IPS-18a (cell line): ENCODE results near the gene CDK14.
"Not testable (repeated sequence)": the region's sequence is repeated elsewhere in the genome, so short reads cannot be mapped to it uniquely, and the experiment has no call there.

Experiments used
- H3K27ac ChIP-seq: one replicate; pipeline ENCODE4 v1.5.1; 2013; ENCODE audit warnings: low read length
- H3K27me3 ChIP-seq: one replicate; pipeline ENCODE4 v1.6.1; 2013; ENCODE audit warnings: mild to moderate bottlenecking, low read length; ENCODE audit not compliant: control insufficient read depth, insufficient read depth
- H3K36me3 ChIP-seq: one replicate; pipeline ENCODE4 v1.6.1; 2013; ENCODE audit warnings: low read depth, low read length; ENCODE audit not compliant: control insufficient read depth
- H3K4me1 ChIP-seq: one replicate; pipeline ENCODE4 v1.6.1; 2013; ENCODE audit warnings: low read depth, low read length; ENCODE audit not compliant: control insufficient read depth
- H3K4me3 ChIP-seq: one replicate; pipeline ENCODE4 v1.5.1; 2013; ENCODE audit warnings: low read length
- H3K9ac ChIP-seq: one replicate; pipeline ENCODE4 v1.6.1; 2013; ENCODE audit warnings: mild to moderate bottlenecking, low read length, moderate library complexity
- H3K9me3 ChIP-seq: one replicate; pipeline ENCODE4 v1.6.1; 2013; ENCODE audit warnings: low read depth, low read length; ENCODE audit not compliant: control insufficient read depth

The CDK14 gene

DNA sequence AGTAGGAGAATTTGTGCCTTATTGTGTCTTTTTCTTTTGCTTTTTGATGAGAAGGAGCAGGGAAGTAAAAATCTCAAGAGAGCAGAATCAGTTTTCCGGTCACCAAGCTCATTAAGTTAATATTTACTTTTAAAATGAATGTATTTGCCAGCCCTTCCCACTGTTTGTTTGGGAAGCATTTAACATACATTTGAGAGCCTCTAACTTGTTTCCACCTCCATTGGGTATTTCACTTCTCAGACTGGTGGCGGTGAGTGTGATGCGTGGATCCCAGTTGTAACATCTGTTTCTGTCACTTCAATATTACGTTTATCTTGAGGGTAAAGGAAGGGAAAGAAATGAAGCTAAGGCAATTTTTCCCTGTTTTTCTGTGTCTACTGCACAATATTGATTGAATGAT is 22.8 kb downstream of the CDK14 start:
- no peaks in the 10 kb centered on the region for H3K9me3 ChIP-seq
- H3K4me3 ChIP-seq: no peak overlapping the region
- H3K27me3 ChIP-seq: peaks cover 9% of the 10 kb centered on the region
- peaks cover 32% of the 10 kb centered on the region for H3K4me1 ChIP-seq
- H3K36me3 ChIP-seq: no peaks in the 10 kb centered on the region
- no peak overlapping the region for H3K9ac ChIP-seq
- no peak overlapping the region for H3K27ac ChIP-seq

DNA sequence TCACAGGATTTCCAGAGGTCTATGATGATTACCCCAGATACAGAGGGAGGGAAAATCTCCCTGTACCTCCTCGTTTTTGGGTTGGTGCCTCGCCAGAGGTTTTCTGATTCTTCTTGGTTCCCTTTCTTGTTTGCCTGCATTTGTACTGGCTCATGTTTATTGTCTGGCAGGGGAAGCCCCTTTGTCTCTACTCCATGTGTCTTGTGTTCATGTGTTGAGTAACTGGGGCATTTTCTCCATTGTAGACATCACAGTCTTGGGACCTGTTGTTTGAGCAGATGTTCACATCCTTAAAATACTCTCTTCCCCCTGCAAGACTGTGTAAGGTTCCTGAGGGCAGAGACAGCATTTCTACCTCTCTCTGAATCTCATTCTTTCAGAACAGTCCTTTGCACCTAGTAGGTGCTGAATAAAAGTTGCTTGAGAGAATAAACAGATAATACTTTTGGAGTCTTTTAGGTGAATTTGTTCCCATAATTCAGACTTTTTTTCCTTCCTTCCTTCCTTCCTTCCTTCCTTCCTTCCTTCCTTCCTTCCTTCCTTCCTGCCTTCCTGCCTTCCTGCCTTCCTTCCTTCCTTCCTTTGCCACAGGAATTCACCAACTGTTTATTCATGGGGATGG is 25.1 kb downstream of the CDK14 start:
- Histone ChIP-seq H3K36me3 (no peaks in the 10 kb centered on the region), H3K4me1 (peaks cover 55% of the 10 kb centered on the region), H3K9ac (no peak overlapping the region), H3K27me3 (peaks cover 9% of the 10 kb centered on the region), H3K4me3 (no peak overlapping the region), H3K9me3 (no peaks in the 10 kb centered on the region), H3K27ac (no peak overlapping the region)

GRCh38 chr7:90621747-90622140 is 25.6 kb downstream of the CDK14 start:
- Histone ChIP-seq H3K27ac (no peak overlapping the region), H3K9me3 (no peaks in the 10 kb centered on the region), H3K4me3 (no peak overlapping the region), H3K27me3 (peaks cover 9% of the 10 kb centered on the region), H3K36me3 (no peaks in the 10 kb centered on the region), H3K4me1 (peaks cover 60% of the 10 kb centered on the region), H3K9ac (no peak overlapping the region)

DNA sequence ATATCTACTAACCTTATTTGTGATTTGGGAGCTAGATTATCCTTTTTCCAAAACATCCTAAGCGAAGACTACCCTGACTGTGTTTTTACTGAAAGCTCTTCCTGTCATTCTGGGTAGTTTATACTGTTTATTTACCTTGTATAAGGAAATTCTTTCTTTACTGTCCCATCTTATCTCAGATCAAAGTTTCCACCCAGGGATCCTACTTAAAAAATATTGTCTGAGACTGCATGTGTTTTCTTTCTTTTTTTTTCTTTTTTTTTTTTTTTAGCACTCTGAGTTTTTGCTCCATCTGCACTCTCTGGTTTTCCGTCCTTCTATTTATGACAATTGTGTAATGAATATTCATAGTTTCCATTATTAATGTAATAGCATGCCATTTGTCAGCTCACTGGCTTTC is 26.5 kb downstream of the CDK14 start:
- Histone ChIP-seq H3K27me3 (peaks cover 9% of the 10 kb centered on the region), H3K4me3 (no peak overlapping the region), H3K4me1 (peaks cover 60% of the 10 kb centered on the region), H3K9me3 (no peaks in the 10 kb centered on the region), H3K9ac (no peak overlapping the region), H3K36me3 (no peaks in the 10 kb centered on the region), H3K27ac (no peak overlapping the region)

DNA sequence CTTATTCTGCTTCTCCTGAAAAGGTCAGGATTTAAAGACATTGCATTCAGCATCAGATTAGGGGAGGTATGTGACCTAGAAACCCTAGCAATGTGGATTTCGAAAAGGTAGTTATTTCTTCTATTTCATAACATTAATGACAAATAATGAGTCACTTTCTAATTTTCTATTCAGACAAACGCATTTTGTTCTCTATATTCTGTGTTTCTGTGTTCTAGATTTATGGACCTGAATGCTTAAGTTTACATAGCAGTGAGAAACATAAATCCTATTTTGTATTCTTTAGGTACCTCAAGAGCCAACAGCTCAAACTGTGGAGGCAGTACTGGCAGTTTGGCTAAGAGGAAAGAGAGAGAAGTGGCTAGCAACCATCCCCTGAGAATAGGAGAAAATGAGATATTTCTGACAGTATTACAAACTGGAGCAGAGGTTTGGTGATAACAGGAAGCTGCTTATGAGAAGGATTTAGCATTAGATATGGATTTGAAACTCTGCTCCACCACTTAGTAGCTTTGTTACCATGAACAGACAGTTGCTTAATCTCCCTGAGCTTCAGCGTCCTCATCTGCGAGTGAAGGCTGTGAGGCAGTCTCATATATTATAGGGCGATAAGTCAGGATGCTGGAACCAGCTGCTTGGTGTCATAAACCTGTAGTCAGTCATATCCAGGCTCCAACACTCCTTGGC is 28.2 kb downstream of the CDK14 start:
- no peak overlapping the region for H3K9ac ChIP-seq
- H3K4me3 ChIP-seq: no peak overlapping the region
- no peaks in the 10 kb centered on the region for H3K36me3 ChIP-seq
- peaks cover 58% of the 10 kb centered on the region for H3K4me1 ChIP-seq
- H3K9me3 ChIP-seq: no peaks in the 10 kb centered on the region
- peaks cover 9% of the 10 kb centered on the region for H3K27me3 ChIP-seq
- no peak overlapping the region for H3K27ac ChIP-seq

DNA sequence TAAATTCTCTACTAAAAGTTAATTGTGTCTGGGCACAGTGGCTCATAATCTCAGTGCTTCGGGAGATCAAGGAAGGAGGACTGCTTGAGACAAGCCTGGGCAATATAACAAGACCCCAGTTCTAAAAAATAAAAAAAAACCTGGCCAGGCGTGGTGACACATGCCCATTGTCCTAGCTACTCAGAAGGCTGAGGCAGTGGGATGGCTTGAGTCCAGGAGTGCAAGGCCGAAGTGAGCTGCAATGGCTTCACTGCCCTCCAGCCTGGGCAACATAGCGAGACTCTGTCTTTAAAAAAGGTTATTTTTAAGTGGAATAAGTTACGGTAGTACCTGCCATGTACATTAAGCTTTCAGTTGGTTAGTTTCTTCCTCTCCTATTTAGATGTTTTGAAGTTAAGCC is 28.9 kb downstream of the CDK14 start:
- H3K9ac ChIP-seq: no peak overlapping the region
- no peaks in the 10 kb centered on the region for H3K9me3 ChIP-seq
- peaks cover 58% of the 10 kb centered on the region for H3K4me1 ChIP-seq
- no peaks in the 10 kb centered on the region for H3K36me3 ChIP-seq
- no peak overlapping the region for H3K4me3 ChIP-seq
- H3K27me3 ChIP-seq: peaks cover 9% of the 10 kb centered on the region
- no peak overlapping the region for H3K27ac ChIP-seq

GRCh38 chr7:90625562-90625961 is 29.4 kb downstream of the CDK14 start:
- peaks cover 54% of the 10 kb centered on the region for H3K4me1 ChIP-seq
- H3K4me3 ChIP-seq: no peak overlapping the region

DNA sequence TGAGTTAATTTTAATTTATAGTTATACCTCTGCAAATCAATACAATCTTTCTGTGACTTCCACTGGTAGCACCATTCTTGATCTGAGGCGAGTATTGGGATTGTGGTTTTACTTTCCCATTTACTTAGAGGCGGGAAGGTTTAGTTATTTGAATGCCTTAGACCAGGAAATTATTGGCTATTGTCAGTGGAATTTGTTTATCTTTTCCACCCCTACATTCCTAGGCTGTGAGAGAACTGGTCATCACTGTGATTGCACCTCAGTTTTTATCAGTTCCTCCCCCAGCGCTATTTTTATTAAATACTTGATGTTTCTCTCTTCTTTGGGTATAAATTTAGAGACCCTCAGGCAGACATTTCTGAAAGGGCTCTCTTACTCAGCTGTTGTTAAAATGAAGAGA is 29.9 kb downstream of the CDK14 start:
- Histone ChIP-seq H3K4me3 (no peak overlapping the region), H3K9me3 (no peaks in the 10 kb centered on the region), H3K9ac (no peak overlapping the region), H3K36me3 (no peaks in the 10 kb centered on the region), H3K4me1 (peaks cover 51% of the 10 kb centered on the region), H3K27ac (no peak overlapping the region), H3K27me3 (peaks cover 2% of the 10 kb centered on the region)

More at GRCh38 chr7:90625562-90625961, 29.4 kb downstream of the CDK14 start:
- Histone ChIP-seq H3K9me3 (no peaks in the 10 kb centered on the region), H3K36me3 (no peaks in the 10 kb centered on the region), H3K27me3 (peaks cover 7% of the 10 kb centered on the region), H3K9ac (no peak overlapping the region), H3K27ac (no peak overlapping the region)

DNA sequence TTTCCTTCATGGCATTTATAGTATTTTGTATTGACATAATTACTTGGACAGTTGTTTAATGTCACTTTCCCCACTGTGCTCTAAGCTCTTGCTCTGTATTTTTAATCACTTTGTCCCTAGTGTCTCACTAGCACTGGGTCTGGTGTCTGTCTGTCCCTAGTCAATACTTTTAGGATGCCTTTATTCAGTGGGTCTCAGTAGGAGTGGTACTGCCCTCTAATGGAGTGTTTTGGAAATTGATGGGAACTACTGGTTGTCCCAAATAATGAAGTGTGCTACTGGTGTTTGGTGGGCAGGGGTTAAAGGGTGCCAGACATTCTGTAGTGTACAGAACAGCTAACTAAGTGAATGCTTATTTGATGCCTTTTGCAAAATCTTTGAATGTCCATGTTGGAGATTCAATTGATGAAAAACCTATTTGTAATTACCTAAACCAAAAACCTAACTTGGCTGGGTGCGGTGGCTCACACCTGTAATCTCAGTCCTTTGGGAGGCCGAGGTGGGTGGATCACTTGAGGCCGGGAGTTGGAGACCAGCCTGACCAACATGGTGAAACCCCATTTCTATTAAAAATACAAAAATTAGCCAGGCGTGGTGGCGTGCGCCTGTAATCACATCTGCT is 33.3 kb downstream of the CDK14 start:
- Histone ChIP-seq H3K4me1 (peaks cover 23% of the 10 kb centered on the region), H3K9ac (no peak overlapping the region), H3K4me3 (no peak overlapping the region), H3K9me3 (no peaks in the 10 kb centered on the region), H3K27ac (no peak overlapping the region), H3K27me3 (no peaks in the 10 kb centered on the region), H3K36me3 (no peaks in the 10 kb centered on the region)

DNA sequence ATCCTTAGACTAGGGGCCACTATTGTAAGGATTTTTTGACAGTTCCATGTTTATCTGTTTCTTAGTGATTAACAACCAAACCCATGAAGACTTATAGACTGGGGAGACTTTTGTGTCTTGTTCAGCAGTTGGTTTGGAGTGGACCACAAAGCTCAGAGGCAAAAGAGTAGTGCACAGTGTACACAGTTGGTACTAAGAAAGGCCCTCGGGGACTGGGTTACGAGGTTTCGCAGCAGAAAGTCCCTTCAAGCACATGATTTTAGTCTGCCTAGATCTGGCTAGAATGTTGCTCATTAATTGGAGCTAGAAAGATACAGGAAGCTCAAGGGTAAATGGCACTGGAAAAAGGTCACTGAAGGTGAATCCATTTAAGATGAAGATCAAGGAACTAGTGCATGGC is 35.4 kb downstream of the CDK14 start:
- H3K27me3 ChIP-seq: no peaks in the 10 kb centered on the region
- H3K4me3 ChIP-seq: no peak overlapping the region
- H3K9ac ChIP-seq: no peak overlapping the region
- no peaks in the 10 kb centered on the region for H3K36me3 ChIP-seq
- no peaks in the 10 kb centered on the region for H3K9me3 ChIP-seq
- H3K4me1 ChIP-seq: peaks cover 2% of the 10 kb centered on the region
- H3K27ac ChIP-seq: no peak overlapping the region

DNA sequence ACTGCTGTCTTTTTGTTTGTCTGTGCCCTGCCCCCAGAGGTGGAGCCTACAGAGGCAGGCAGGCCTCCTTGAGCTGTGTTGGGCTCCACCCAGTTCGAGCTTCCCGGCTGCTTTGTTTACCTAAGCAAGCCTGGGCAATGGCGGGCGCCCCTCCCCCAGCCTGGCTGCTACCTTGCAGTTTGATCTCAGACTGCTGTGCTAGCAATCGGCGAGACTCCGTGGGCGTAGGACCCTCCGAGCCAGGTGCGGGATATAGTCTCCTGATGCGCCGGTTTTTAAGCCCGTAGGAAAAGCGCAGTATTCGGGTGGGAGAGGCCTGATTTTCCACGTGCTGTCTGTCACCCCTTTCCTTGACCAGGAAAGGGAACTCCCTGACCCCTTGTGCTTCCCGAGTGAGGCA is 43.6 kb downstream of the CDK14 start:
- H3K4me1 ChIP-seq, H3K27me3 ChIP-seq, H3K9ac ChIP-seq, H3K27ac ChIP-seq, H3K4me3 ChIP-seq, H3K36me3 ChIP-seq, H3K9me3 ChIP-seq: not testable (repeated sequence)

- Histone ChIP-seq H3K36me3 (no peaks in the 10 kb centered on the region), H3K4me3 (no peak overlapping the region), H3K4me1 (peaks cover 13% of the 10 kb centered on the region), H3K27ac (no peak overlapping the region), H3K9me3 (no peaks in the 10 kb centered on the region), H3K9ac (no peak overlapping the region), H3K27me3 (no peaks in the 10 kb centered on the region)
Measured at GRCh38 chr7:90642978-90643377, 46.9 kb downstream of the CDK14 start.
